H9 (cell line): ENCODE measurements around the gene ARSJ. TPM values are rescaled to one million over a fixed set of nuclear protein-coding genes. Genes with fewer than 3 reads are reported as not detected.
"Not testable (repeated sequence)": the region's sequence is repeated elsewhere in the genome, so short reads cannot be mapped to it uniquely, and the experiment has no call there.

Source experiments
- DNase-seq: peaks from one replicate; pipeline ENCODE4 v3.0.0-alpha.2; 2017
- H2AFZ ChIP-seq: one replicate; pipeline ENCODE4 v1.6.1; 2013; ENCODE audit warnings: mild to moderate bottlenecking, low read length, control low read depth, moderate library complexity
- H2AK5ac ChIP-seq: 2 replicates; pipeline ENCODE4 v1.6.1; 2013; ENCODE audit warnings: low read length, control low read depth, mixed read lengths; ENCODE audit not compliant: insufficient read length
- H2BK120ac ChIP-seq: one replicate; pipeline ENCODE4 v1.6.1; 2013; ENCODE audit warnings: low read depth, mild to moderate bottlenecking, low read length, control low read depth, inconsistent platforms; ENCODE audit not compliant: poor library complexity, severe bottlenecking
- H2BK12ac ChIP-seq: 2 replicates; pipeline ENCODE4 v1.6.1; 2013; ENCODE audit warnings: low read length, control low read depth, mixed read lengths, low read depth; ENCODE audit not compliant: insufficient read length
- H2BK15ac ChIP-seq: 2 replicates; pipeline ENCODE4 v1.6.1; 2013; ENCODE audit warnings: low read depth, low read length, control low read depth
- H2BK20ac ChIP-seq: one replicate; pipeline ENCODE4 v1.6.1; 2013; ENCODE audit warnings: low read depth, mild to moderate bottlenecking, low read length, control low read depth, inconsistent platforms; ENCODE audit not compliant: poor library complexity, severe bottlenecking
- H2BK5ac ChIP-seq: 2 replicates; pipeline ENCODE4 v1.6.1; 2013; ENCODE audit warnings: low read length, control low read depth, mixed read lengths; ENCODE audit not compliant: insufficient read length
- H3K14ac ChIP-seq: 2 replicates; pipeline ENCODE4 v1.6.1; 2013; ENCODE audit warnings: low read length, control low read depth; ENCODE audit not compliant: insufficient read depth
- H3K18ac ChIP-seq: 2 replicates; pipeline ENCODE4 v1.6.1; 2013; ENCODE audit warnings: low read depth, mild to moderate bottlenecking, mixed read lengths, low read length, control low read depth; ENCODE audit not compliant: insufficient read length
- H3K23ac ChIP-seq: 2 replicates; pipeline ENCODE4 v1.6.1; 2013; ENCODE audit warnings: low read length, control low read depth, mixed read lengths, low read depth; ENCODE audit not compliant: insufficient read length
- H3K23me2 ChIP-seq: 2 replicates; pipeline ENCODE4 v1.6.1; 2013; ENCODE audit warnings: low read depth, mild to moderate bottlenecking, mixed read lengths, low read length, control low read depth; ENCODE audit not compliant: insufficient read length, poor library complexity, severe bottlenecking
- H3K27ac ChIP-seq: 2 replicates; pipeline ENCODE4 v1.5.1; 2013; ENCODE audit warnings: low read length, control low read depth, mixed read lengths, low read depth; ENCODE audit not compliant: insufficient read length
- H3K27me3 ChIP-seq: 2 replicates; pipeline ENCODE4 v1.6.1; 2013; ENCODE audit warnings: low read length, control low read depth, inconsistent platforms; ENCODE audit not compliant: insufficient read depth
- H3K4ac ChIP-seq: 2 replicates; pipeline ENCODE4 v1.6.1; 2013; ENCODE audit warnings: low read depth, mild to moderate bottlenecking, control low read depth, inconsistent platforms, low read length, moderate library complexity
- H3K4me1 ChIP-seq: 2 replicates; pipeline ENCODE4 v1.6.1; 2013; ENCODE audit warnings: low read length, control low read depth, inconsistent platforms; ENCODE audit not compliant: insufficient read depth
- H3K4me2 ChIP-seq: 2 replicates; pipeline ENCODE4 v1.6.1; 2013; ENCODE audit warnings: low read length, control low read depth, mixed read lengths; ENCODE audit not compliant: insufficient read length, insufficient read depth
- H3K56ac ChIP-seq: 2 replicates; pipeline ENCODE4 v1.6.1; 2013; ENCODE audit warnings: low read depth, mild to moderate bottlenecking, mixed read lengths, low read length, control low read depth; ENCODE audit not compliant: insufficient read length
- H3K79me1 ChIP-seq: 2 replicates; pipeline ENCODE4 v1.6.1; 2013; ENCODE audit warnings: low read depth, mild to moderate bottlenecking, moderate library complexity, low read length, control low read depth, inconsistent platforms; ENCODE audit not compliant: insufficient read depth, poor library complexity, severe bottlenecking
- H3K79me2 ChIP-seq: 2 replicates; pipeline ENCODE4 v1.6.1; 2013; ENCODE audit warnings: low read length, control low read depth, inconsistent platforms; ENCODE audit not compliant: insufficient read depth
- H3K9ac ChIP-seq: 2 replicates; pipeline ENCODE4 v1.6.1; 2013; ENCODE audit warnings: low read length, control low read depth, mixed read lengths; ENCODE audit not compliant: insufficient read length; ENCODE audit errors: extremely low read depth
- H3K9me3 ChIP-seq: one replicate; pipeline ENCODE4 v1.6.1; 2013; ENCODE audit warnings: low read depth, low read length, inconsistent platforms; ENCODE audit not compliant: control insufficient read depth
- H3T11ph ChIP-seq: one replicate; pipeline ENCODE4 v1.6.1; 2013; ENCODE audit warnings: mild to moderate bottlenecking, low read length, control low read depth, inconsistent platforms
- H4K20me1 ChIP-seq: one replicate; pipeline ENCODE4 v1.6.1; 2013; ENCODE audit not compliant: control insufficient read depth, insufficient read length, insufficient read depth
- H4K5ac ChIP-seq: 2 replicates; pipeline ENCODE4 v1.6.1; 2013; ENCODE audit warnings: low read depth, mild to moderate bottlenecking, mixed read lengths, low read length, control low read depth; ENCODE audit not compliant: insufficient read length
- H4K8ac ChIP-seq: replicated peaks from 2 replicates; pipeline ENCODE4 v1.6.1; 2013; ENCODE audit warnings: low read length, control low read depth, mixed read lengths, low read depth; ENCODE audit not compliant: insufficient read length
- H4K91ac ChIP-seq: 2 replicates; pipeline ENCODE4 v1.6.1; 2013; ENCODE audit warnings: low read depth, mild to moderate bottlenecking, moderate library complexity, mixed read lengths, low read length, control low read depth; ENCODE audit not compliant: insufficient read length
- H3K27ac Mint-ChIP-seq, 3 experiments: 2 replicates in 2 of 3; 3 replicates in 1 of 3; pipeline ENCODE4 v1.8.0; 2020 to 2021; ENCODE audit warnings: mixed read lengths in 3 of 3, mild to moderate bottlenecking in 1 of 3, moderate library complexity in 1 of 3
- H3K27me3 Mint-ChIP-seq: 2 replicates; pipeline ENCODE4 v1.8.0; 2021; ENCODE audit warnings: low read depth, mild to moderate bottlenecking, moderate library complexity, mixed read lengths
- H3K36me3 Mint-ChIP-seq, 3 experiments: 2 replicates in 2 of 3; 3 replicates in 1 of 3; pipeline ENCODE4 v1.8.0; 2020 to 2021; ENCODE audit warnings: low read depth in 3 of 3, mixed read lengths in 3 of 3; ENCODE audit not compliant: insufficient read depth in 1 of 3
- H3K4me1 Mint-ChIP-seq, 2 experiments: 2 replicates each; pipeline ENCODE4 v1.8.0; 2020; ENCODE audit warnings: mixed read lengths in 2 of 2
- H3K4me3 Mint-ChIP-seq, 2 experiments: 2 replicates in 1 of 2; 3 replicates in 1 of 2; pipeline ENCODE4 v1.8.0; 2020 to 2021; ENCODE audit warnings: mild to moderate bottlenecking in 2 of 2, mixed read lengths in 2 of 2, moderate library complexity in 1 of 2
- H3K9me3 Mint-ChIP-seq, 2 experiments: 2 replicates in 1 of 2; 3 replicates in 1 of 2; pipeline ENCODE4 v1.8.0; 2020; ENCODE audit warnings: mild to moderate bottlenecking in 2 of 2, mixed read lengths in 2 of 2, moderate library complexity in 1 of 2
- WGBS: extraction: QIAGEN DNeasy Blood & Tissue Kit; methylation state at CpG from one replicate; pipeline ENCODE4 v1.1.7; 2013; ENCODE audit warnings: missing lambda C conversion rate, low lambda C conversion rate, mixed read lengths; ENCODE audit not compliant: insufficient read length; ENCODE audit errors: extremely low coverage; 5-methylcytosine and 5-hydroxymethylcytosine counted together
- total RNA-seq: library from RNA; stranded (reverse); gene quantifications from 2 replicates; pipeline ENCODE4 v1.2.1, GENCODE V29; 2021
- TF ChIP-seq, protein P1 (sequence below): fragments of 200-600 bp; sonication (generic); conservative IDR thresholded peaks from 3 replicates; pipeline ENCODE4 v1.8.0; 2021; ENCODE audit warnings: antibody characterized with exemption, mild to moderate bottlenecking

The ARSJ gene
- total RNA-seq, 1 experiment from 2014 or later, result 1.1 TPM

DNA sequence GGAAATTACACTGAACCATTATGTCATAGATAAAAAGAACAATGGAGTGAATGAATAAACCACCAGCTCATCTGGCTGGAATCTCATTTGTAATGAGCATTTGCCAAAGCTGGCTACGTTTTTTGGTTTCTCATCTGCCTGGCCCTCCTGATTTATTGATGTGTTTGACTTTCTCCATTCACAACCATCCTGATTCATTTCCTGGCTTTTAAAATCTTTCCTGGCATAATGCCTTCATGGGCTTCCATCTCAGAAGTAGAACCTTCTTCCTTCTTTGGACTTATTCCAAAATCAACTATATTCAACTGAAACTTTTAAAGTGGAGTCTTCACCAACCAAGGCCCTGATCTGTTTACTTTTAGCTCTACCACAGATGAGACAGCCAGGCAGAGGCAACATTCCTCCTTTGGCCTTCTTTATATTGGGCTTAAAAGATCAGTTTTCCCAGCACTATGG lies 36.0 kb upstream of the ARSJ start:
- H3K79me2 ChIP-seq, result no peaks in the 10 kb centered on the region

DNA sequence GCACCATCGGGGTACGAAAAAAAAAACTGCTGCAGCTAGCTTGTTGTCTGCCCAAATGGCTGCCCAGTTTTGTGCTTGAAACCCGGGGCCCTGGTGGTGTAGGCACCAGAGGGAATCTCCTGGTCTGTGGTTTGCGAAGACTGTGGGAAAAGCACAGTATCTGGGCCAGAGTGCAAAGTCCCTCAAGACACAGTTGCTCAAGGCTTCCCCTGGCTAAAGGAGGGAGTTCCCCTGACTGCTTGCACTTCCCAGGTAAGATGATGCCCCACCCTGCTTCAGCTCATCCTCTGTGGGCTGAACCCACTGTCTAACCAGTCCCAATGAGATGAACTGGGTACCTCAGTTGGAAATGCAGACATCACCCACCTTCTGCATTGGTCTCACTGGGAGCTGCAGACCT lies 33.8 kb upstream of the ARSJ start:
- H3K14ac ChIP-seq, H3K27me3 ChIP-seq, H2AFZ ChIP-seq, H3K4me1 ChIP-seq, H3T11ph ChIP-seq, H2BK12ac ChIP-seq, H3K9me3 Mint-ChIP-seq, H3K4me2 ChIP-seq, H4K5ac ChIP-seq, H3K23ac ChIP-seq, H2BK120ac ChIP-seq, H3K56ac ChIP-seq, H4K91ac ChIP-seq, H2BK5ac ChIP-seq, H2BK20ac ChIP-seq, DNase-seq, H3K4me3 Mint-ChIP-seq, H3K27ac ChIP-seq, H2AK5ac ChIP-seq, H3K27me3 Mint-ChIP-seq, H3K18ac ChIP-seq, H3K4me1 Mint-ChIP-seq, H3K79me2 ChIP-seq, H3K23me2 ChIP-seq, H4K20me1 ChIP-seq, H3K9ac ChIP-seq, H3K27ac Mint-ChIP-seq, H3K79me1 ChIP-seq, H3K36me3 Mint-ChIP-seq, H3K9me3 ChIP-seq, H4K8ac ChIP-seq, H2BK15ac ChIP-seq, H3K4ac ChIP-seq: not testable (repeated sequence)
- WGBS, result no CpG with 5 or more reads among the region's 4 CpGs

More for the DNA sequence above, 36.0 kb upstream of the ARSJ start:
- H3K4me3 Mint-ChIP-seq, result no peak overlapping the region
- no peak overlapping the region for H3K4me2 ChIP-seq
- no peak for DNase-seq
- no peak overlapping the region for H2BK20ac ChIP-seq
- H4K91ac ChIP-seq, result no peak overlapping the region
- no peak overlapping the region for H3K9ac ChIP-seq
- H2BK120ac ChIP-seq, result no peak overlapping the region
- no peaks in the 10 kb centered on the region for H3K79me1 ChIP-seq
- WGBS, result no CpG with 5 or more reads among the region's 1 CpG
- no peak overlapping the region for H4K5ac ChIP-seq
- no peak overlapping the region for H4K8ac ChIP-seq
- no peaks in the 10 kb centered on the region; the same call in 1 of the 2 replicates for H3K27me3 Mint-ChIP-seq
- H3K18ac ChIP-seq, result no peak overlapping the region
- H3K23ac ChIP-seq, result no peak overlapping the region
- no peak overlapping the region for H2AK5ac ChIP-seq
- no peaks in the 10 kb centered on the region for H3K27me3 ChIP-seq
- no peaks in the 10 kb centered on the region for H4K20me1 ChIP-seq
- no peak overlapping the region for H3T11ph ChIP-seq
- no peaks in the 10 kb centered on the region; the same call in 1 of the 2 replicates for H3K4me1 ChIP-seq
- peaks cover 0 to 2% of the 10 kb centered on the region in 2 experiments; a peak in 1 of 4 replicates for H3K4me1 Mint-ChIP-seq
- no peak overlapping the region for H3K27ac Mint-ChIP-seq
- H3K4ac ChIP-seq, result no peak overlapping the region
- H3K27ac ChIP-seq, result no peak overlapping the region
- no peak overlapping the region for H2BK12ac ChIP-seq
- TF ChIP-seq, protein P1, sequence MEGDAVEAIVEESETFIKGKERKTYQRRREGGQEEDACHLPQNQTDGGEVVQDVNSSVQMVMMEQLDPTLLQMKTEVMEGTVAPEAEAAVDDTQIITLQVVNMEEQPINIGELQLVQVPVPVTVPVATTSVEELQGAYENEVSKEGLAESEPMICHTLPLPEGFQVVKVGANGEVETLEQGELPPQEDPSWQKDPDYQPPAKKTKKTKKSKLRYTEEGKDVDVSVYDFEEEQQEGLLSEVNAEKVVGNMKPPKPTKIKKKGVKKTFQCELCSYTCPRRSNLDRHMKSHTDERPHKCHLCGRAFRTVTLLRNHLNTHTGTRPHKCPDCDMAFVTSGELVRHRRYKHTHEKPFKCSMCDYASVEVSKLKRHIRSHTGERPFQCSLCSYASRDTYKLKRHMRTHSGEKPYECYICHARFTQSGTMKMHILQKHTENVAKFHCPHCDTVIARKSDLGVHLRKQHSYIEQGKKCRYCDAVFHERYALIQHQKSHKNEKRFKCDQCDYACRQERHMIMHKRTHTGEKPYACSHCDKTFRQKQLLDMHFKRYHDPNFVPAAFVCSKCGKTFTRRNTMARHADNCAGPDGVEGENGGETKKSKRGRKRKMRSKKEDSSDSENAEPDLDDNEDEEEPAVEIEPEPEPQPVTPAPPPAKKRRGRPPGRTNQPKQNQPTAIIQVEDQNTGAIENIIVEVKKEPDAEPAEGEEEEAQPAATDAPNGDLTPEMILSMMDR, result no peak
- no peak overlapping the region for H3K56ac ChIP-seq
- H3K9me3 ChIP-seq, result no peaks in the 10 kb centered on the region
- no peak overlapping the region for H2BK5ac ChIP-seq
- H2AFZ ChIP-seq, result no peak overlapping the region
- H2BK15ac ChIP-seq, result no peak overlapping the region
- H3K23me2 ChIP-seq, result no peaks in the 10 kb centered on the region
- peaks cover 0 to 3% of the 10 kb centered on the region in 2 experiments; a peak in 2 of 5 replicates for H3K9me3 Mint-ChIP-seq
- H3K36me3 Mint-ChIP-seq, result no peaks in the 10 kb centered on the region
- H3K14ac ChIP-seq, result no peak overlapping the region
